Measurements from ENCODE around the gene RBM3.
A peak's percentile ranks its signal among the peaks of the same experiment; 100 is the strongest.

RBM3 gene

GRCh38 chrX:48578661-48579128 is 4.4 kb downstream of the RBM3 start:
- DNase-seq (no peak), ATAC-seq (ENCODE audit: insufficient read depth, low read depth) (no peak)
- Histone ChIP-seq H3K27me3 (ENCODE audit: insufficient read depth, low read length, poor library complexity) (no peaks in the 10 kb centered on the region), H3K4me2 (ENCODE audit: insufficient read depth, low read length) (no peak overlapping the region), H3K9me3 (ENCODE audit: insufficient read depth, low read length, severe bottlenecking) (no peaks in the 10 kb centered on the region), H3K4me1 (ENCODE audit: insufficient read depth, low read length) (peaks cover 21% of the 10 kb centered on the region), H3K27ac (ENCODE audit: low read length) (no peak overlapping the region), H3K4me3 (ENCODE audit: low read depth in 1 of 2, low read length in 2 of 2) (no peak overlapping the region), H3K79me2 (ENCODE audit: insufficient read depth, low read length) (peaks cover 21% of the 10 kb centered on the region), H2AFZ (ENCODE audit: low read depth, low read length) (no peak overlapping the region), H3K9ac (ENCODE audit: low read depth, low read length) (no peak overlapping the region), H4K20me1 (ENCODE audit: insufficient read depth, low read length) (peaks cover 24% of the 10 kb centered on the region), H3K36me3 (ENCODE audit: insufficient read depth, low read length) (peaks cover 43% of the 10 kb centered on the region)
- TF ChIP-seq EZH2 (IDR thresholded peaks at IDR 0.05; ENCODE audit: borderline replicate concordance, low read depth, low read length, severe bottlenecking) = no peak
- TF ChIP-seq, protein P1, sequence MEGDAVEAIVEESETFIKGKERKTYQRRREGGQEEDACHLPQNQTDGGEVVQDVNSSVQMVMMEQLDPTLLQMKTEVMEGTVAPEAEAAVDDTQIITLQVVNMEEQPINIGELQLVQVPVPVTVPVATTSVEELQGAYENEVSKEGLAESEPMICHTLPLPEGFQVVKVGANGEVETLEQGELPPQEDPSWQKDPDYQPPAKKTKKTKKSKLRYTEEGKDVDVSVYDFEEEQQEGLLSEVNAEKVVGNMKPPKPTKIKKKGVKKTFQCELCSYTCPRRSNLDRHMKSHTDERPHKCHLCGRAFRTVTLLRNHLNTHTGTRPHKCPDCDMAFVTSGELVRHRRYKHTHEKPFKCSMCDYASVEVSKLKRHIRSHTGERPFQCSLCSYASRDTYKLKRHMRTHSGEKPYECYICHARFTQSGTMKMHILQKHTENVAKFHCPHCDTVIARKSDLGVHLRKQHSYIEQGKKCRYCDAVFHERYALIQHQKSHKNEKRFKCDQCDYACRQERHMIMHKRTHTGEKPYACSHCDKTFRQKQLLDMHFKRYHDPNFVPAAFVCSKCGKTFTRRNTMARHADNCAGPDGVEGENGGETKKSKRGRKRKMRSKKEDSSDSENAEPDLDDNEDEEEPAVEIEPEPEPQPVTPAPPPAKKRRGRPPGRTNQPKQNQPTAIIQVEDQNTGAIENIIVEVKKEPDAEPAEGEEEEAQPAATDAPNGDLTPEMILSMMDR (IDR thresholded peaks at IDR 0.05; ENCODE audit: borderline replicate concordance, extremely low read depth, low read length, poor library complexity, severe bottlenecking) = no peak

- no peak overlapping the region for H3K4me2 ChIP-seq (ENCODE audit: insufficient read depth, low read length)
- H3K36me3 ChIP-seq (ENCODE audit: insufficient read depth, low read length) = peaks cover 43% of the 10 kb centered on the region
- H3K9me3 ChIP-seq (ENCODE audit: insufficient read depth, low read length, severe bottlenecking) = no peaks in the 10 kb centered on the region
- ATAC-seq (ENCODE audit: insufficient read depth, low read depth) (peak; percentile 13; the same call in 1 of the 3 replicates), DNase-seq (no peak)
- TF ChIP-seq, protein P1 (IDR thresholded peaks at IDR 0.05; ENCODE audit: borderline replicate concordance, extremely low read depth, low read length, poor library complexity, severe bottlenecking) = no peak
- no peak for TF ChIP-seq EZH2 (IDR thresholded peaks at IDR 0.05; ENCODE audit: borderline replicate concordance, low read depth, low read length, severe bottlenecking)
- peaks cover 21% of the 10 kb centered on the region for H3K79me2 ChIP-seq (ENCODE audit: insufficient read depth, low read length)
- no peak overlapping the region for H3K27ac ChIP-seq (ENCODE audit: low read length)
- H3K4me1 ChIP-seq (ENCODE audit: insufficient read depth, low read length) = peaks cover 18% of the 10 kb centered on the region
- H3K4me3 ChIP-seq (ENCODE audit: low read depth in 1 of 2, low read length in 2 of 2) = no peak overlapping the region
- no peak overlapping the region for H3K9ac ChIP-seq (ENCODE audit: low read depth, low read length)
- no peak overlapping the region for H2AFZ ChIP-seq (ENCODE audit: low read depth, low read length)
- H4K20me1 ChIP-seq (ENCODE audit: insufficient read depth, low read length) = peaks cover 24% of the 10 kb centered on the region
- H3K27me3 ChIP-seq (ENCODE audit: insufficient read depth, low read length, poor library complexity) = no peaks in the 10 kb centered on the region
Measured at GRCh38 chrX:48579259-48579658, 5.0 kb downstream of the RBM3 start.

GRCh38 chrX:48580662-48581061 is 6.4 kb downstream of the RBM3 start:
- H3K36me3 ChIP-seq (ENCODE audit: insufficient read depth, low read length) = peaks cover 33% of the 10 kb centered on the region
- no peak overlapping the region for H3K9ac ChIP-seq (ENCODE audit: low read depth, low read length)
- H3K9me3 ChIP-seq (ENCODE audit: insufficient read depth, low read length, severe bottlenecking) = no peaks in the 10 kb centered on the region
- no peak overlapping the region for H2AFZ ChIP-seq (ENCODE audit: low read depth, low read length)
- H3K27ac ChIP-seq (ENCODE audit: low read length) = no peak overlapping the region
- no peaks in the 10 kb centered on the region for H3K27me3 ChIP-seq (ENCODE audit: insufficient read depth, low read length, poor library complexity)
- DNase-seq (no peak), ATAC-seq (ENCODE audit: insufficient read depth, low read depth) (no peak)
- H3K4me2 ChIP-seq (ENCODE audit: insufficient read depth, low read length) = no peak overlapping the region
- peaks cover 10% of the 10 kb centered on the region for H3K79me2 ChIP-seq (ENCODE audit: insufficient read depth, low read length)
- H3K4me3 ChIP-seq (ENCODE audit: low read depth in 1 of 2, low read length in 2 of 2) = no peak overlapping the region
- TF ChIP-seq, protein P1 (IDR thresholded peaks at IDR 0.05; ENCODE audit: borderline replicate concordance, extremely low read depth, low read length, poor library complexity, severe bottlenecking) = no peak
- no peak for TF ChIP-seq EZH2 (IDR thresholded peaks at IDR 0.05; ENCODE audit: borderline replicate concordance, low read depth, low read length, severe bottlenecking)
- H4K20me1 ChIP-seq (ENCODE audit: insufficient read depth, low read length) = peaks cover 15% of the 10 kb centered on the region
- peaks cover 11% of the 10 kb centered on the region for H3K4me1 ChIP-seq (ENCODE audit: insufficient read depth, low read length)

- Histone ChIP-seq H3K4me3 (ENCODE audit: low read depth in 1 of 2, low read length in 2 of 2) (no peak overlapping the region), H3K79me2 (ENCODE audit: insufficient read depth, low read length) (no peaks in the 10 kb centered on the region), H3K4me2 (ENCODE audit: insufficient read depth, low read length) (no peak overlapping the region), H3K27me3 (ENCODE audit: insufficient read depth, low read length, poor library complexity) (no peaks in the 10 kb centered on the region), H3K27ac (ENCODE audit: low read length) (no peak overlapping the region), H4K20me1 (ENCODE audit: insufficient read depth, low read length) (no peaks in the 10 kb centered on the region), H3K36me3 (ENCODE audit: insufficient read depth, low read length) (no peaks in the 10 kb centered on the region), H3K9me3 (ENCODE audit: insufficient read depth, low read length, severe bottlenecking) (no peaks in the 10 kb centered on the region), H2AFZ (ENCODE audit: low read depth, low read length) (no peak overlapping the region), H3K4me1 (ENCODE audit: insufficient read depth, low read length) (no peaks in the 10 kb centered on the region), H3K9ac (ENCODE audit: low read depth, low read length) (no peak overlapping the region)
- no peak for ATAC-seq (ENCODE audit: insufficient read depth, low read depth)
- no peak for TF ChIP-seq EZH2 (IDR thresholded peaks at IDR 0.05; ENCODE audit: borderline replicate concordance, low read depth, low read length, severe bottlenecking)
- TF ChIP-seq, protein P1 (IDR thresholded peaks at IDR 0.05; ENCODE audit: borderline replicate concordance, extremely low read depth, low read length, poor library complexity, severe bottlenecking) = no peak
- no peak for DNase-seq
Measured at GRCh38 chrX:48584698-48585097, 10.4 kb downstream of the RBM3 start.

All from DND-41 (cell line).